ENCODE results near the gene SGK1.
A peak's percentile ranks its signal among the peaks of the same experiment; 100 is the strongest.

SGK1 gene

DNA sequence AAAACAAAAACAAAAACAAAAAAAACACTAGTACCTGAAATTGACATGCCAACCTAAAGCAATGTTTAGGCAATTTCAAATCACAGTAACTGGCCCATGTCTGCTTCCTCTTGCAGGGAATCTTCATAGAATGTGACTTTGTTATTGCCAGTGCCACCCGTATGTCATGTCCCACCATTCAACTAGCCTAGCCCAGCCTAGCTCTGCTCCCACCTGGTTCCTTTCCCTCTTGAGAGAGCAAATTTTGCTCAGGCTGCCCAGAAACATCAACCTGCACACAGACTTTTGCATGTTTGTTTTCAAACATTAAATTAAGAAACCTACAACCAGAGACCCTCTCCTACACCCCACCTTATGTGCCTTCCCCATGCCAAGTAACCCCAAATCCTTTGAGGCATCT is 140.7 kb downstream of the SGK1 start:
- TF ChIP-seq, protein P1, sequence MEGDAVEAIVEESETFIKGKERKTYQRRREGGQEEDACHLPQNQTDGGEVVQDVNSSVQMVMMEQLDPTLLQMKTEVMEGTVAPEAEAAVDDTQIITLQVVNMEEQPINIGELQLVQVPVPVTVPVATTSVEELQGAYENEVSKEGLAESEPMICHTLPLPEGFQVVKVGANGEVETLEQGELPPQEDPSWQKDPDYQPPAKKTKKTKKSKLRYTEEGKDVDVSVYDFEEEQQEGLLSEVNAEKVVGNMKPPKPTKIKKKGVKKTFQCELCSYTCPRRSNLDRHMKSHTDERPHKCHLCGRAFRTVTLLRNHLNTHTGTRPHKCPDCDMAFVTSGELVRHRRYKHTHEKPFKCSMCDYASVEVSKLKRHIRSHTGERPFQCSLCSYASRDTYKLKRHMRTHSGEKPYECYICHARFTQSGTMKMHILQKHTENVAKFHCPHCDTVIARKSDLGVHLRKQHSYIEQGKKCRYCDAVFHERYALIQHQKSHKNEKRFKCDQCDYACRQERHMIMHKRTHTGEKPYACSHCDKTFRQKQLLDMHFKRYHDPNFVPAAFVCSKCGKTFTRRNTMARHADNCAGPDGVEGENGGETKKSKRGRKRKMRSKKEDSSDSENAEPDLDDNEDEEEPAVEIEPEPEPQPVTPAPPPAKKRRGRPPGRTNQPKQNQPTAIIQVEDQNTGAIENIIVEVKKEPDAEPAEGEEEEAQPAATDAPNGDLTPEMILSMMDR (conservative IDR thresholded peaks at IDR 0.05; ENCODE audit: control insufficient read depth, insufficient read depth, low read depth, low read length): no peak
- H3K4me3 ChIP-seq (ENCODE audit: control insufficient read depth, low read depth, low read length): no peak overlapping the region
- no peak for DNase-seq (ENCODE audit: low read depth)

DNA sequence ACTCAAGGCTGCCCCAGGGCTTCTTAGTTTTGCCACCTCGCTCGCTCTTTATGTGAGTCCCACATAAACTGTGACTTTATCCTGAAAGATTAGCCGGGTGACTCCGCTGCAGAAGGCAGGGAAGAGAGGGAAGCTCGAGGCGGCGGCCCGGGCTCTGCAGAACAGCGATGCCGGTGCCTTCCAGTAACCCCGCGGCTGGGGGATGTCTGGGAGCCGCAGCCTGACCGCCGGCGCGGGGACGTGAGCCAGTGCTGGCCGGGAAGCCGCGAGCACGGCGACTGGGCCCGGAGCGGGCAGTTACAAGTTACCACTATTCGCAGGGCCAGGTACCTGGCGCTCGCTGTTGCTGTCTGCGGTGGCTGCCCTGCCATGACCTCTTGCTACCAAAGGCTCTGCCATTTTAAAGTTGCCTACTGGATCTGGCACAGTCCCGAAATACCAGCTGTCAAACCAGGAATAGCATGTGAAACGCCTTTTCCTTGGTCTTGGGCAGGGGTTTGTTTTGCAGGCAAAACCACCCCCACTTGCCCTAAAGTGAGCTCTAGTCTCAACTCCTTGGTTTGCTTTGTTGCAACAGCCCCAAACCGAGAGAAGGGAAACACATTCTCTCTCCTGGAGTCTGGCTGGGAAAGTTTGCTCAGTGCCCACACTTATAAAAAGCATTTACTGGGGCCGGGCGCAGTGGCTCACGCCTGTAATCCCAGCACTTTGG is 141.5 kb downstream of the SGK1 start:
- TF ChIP-seq, protein P1 (conservative IDR thresholded peaks at IDR 0.05; ENCODE audit: control insufficient read depth, insufficient read depth, low read depth, low read length): no peak
- DNase-seq (ENCODE audit: low read depth): peak; percentile 18
- peak overlapping the region; percentile 55 for H3K4me3 ChIP-seq (ENCODE audit: control insufficient read depth, low read depth, low read length)

DNA sequence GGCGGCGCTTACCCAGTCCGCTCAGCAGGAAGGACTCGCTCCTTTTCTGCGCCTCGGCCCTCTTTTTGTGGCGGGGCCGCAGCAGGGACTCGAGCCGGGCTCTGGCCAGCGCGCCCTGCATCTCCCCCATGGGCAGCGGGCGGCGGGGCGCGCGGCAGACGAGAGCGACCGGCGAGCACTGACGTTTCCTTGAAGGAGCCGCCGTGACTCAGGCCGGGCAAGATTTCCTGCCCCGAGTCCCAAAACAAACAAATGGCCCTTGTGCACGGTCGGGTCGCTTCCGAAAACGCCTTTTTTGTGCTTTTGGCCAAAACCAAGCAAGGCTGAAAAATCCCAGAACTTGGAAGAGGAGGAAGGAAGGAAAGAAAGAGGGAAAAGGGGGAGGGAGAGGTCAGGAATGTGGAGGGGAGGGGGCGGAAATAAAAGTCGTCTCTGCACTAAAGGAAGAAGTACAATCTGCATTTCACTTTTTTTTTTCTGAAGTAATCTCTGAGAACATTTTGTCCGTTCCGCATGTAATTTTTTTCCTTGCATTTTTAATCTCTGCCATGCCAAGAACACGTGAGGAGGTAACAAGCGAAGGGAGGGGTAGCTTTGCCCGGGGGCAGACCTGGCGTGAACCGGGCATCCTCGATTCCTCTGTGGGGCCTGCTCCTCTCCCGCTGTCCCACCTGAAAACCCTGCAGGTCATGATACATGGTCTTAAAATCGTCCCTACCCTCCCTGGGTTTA is 142.2 kb downstream of the SGK1 start:
- DNase-seq (ENCODE audit: low read depth): peak; percentile 85
- TF ChIP-seq, protein P1 (conservative IDR thresholded peaks at IDR 0.05; ENCODE audit: control insufficient read depth, insufficient read depth, low read depth, low read length): no peak

DNA sequence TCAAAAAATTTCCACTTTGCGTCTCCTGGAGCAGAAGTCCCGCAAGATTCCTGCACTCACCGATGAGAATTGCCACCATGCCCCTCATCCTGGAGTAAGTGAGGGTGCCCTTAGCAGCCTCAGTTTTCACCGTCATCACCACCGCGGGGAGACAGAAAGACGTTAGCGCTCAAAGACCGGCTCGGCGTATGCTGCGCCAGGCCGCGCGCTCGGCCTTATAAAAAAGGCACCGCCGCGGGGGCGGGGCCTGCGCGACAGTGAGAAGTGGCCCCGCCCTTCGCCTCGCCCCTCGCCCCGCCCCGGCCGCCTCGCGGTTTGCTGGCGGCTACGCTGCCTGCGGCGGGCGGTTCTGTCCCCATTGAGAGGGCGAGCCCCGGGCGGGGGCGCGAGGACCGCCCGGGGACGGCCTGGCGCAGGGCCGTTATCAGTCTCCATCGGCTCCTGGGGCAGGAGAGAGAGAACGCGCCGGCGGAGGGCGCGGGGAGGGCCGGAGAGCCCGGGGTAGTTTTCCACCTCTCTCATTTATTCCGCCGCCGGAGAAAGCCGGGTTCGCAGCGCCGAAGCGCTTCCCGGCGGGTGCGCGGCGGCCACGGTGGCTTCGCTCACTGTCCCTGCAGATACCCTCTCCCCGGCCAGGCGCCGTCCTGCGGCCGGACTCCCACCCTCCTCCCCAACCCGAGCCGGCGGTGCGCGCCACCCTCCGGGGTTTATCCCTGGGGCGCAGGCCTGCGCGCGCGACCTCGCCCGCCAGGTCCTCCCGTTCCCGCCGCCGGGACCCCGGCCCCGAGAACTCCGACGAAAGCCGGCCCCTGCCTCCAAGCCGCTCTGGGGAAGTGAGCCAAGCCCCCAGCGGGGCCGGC is 143.0 kb downstream of the SGK1 start:
- TF ChIP-seq, protein P1 (conservative IDR thresholded peaks at IDR 0.05; ENCODE audit: control insufficient read depth, insufficient read depth, low read depth, low read length): no peak

More for the DNA sequence above, 142.2 kb downstream of the SGK1 start:
- peak overlapping the region; percentile 55 for H3K4me3 ChIP-seq (ENCODE audit: control insufficient read depth, low read depth, low read length)

DNA sequence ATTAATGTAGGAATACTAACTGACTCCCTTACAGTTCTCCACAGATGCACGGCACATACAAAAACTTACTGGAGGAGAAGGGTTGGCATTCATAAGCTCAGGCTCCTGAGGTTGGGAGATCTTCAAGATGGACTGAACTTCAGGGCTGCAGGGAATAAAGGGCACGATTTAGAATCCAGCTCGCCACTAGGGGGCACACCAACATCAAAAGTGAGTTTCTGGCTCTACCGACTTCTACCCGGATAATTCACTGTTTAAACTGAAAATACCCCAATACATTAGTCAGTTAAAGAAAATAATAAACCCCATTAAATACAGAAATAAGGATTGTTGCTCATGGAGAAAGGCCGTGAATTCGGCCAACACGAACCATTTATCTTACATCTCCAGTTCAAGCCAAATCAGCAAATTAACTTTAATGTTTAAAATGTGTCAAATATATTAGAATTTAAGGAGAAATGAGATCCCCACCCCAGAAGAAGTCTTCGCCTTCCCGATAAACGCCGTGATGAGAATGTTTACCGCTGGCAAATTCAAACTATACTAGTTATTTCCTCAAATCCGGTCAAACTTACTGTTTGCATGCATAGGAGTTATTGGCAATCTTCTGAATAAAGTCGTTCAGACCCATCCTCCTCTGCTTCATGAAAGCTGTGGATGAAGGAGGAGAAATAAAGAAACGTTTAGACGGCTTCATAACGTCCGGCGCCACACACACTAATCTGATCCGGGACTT is 143.8 kb downstream of the SGK1 start:
- peak overlapping the region; percentile 86 for H3K4me3 ChIP-seq (ENCODE audit: control insufficient read depth, low read depth, low read length)
- DNase-seq (ENCODE audit: low read depth): peak; percentile 84
- TF ChIP-seq, protein P1 (conservative IDR thresholded peaks at IDR 0.05; ENCODE audit: control insufficient read depth, insufficient read depth, low read depth, low read length): peak; percentile 79

More for the DNA sequence above, 143.0 kb downstream of the SGK1 start:
- peak; percentile 84 for DNase-seq (ENCODE audit: low read depth)
- peak overlapping the region; percentile 86 for H3K4me3 ChIP-seq (ENCODE audit: control insufficient read depth, low read depth, low read length)

DNA sequence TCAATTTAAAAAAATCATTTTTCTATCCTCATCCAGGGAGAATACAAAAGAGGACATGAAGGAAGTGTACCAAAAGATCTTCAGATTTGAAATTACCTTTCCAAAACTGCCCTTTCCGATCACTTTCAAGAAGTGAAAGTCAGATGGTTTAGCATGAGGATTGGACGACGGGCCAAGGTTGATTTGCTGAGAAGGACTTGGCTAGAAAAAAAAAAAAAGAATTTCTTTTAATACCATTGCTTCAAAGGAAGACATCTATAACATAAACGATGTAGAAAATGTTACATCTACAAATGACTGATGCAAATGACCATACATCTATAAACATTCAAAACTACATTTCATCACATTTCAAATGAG is 144.6 kb downstream of the SGK1 start:
- peak overlapping the region; percentile 86 for H3K4me3 ChIP-seq (ENCODE audit: control insufficient read depth, low read depth, low read length)
- peak; percentile 18 for DNase-seq (ENCODE audit: low read depth)
- TF ChIP-seq, protein P1 (conservative IDR thresholded peaks at IDR 0.05; ENCODE audit: control insufficient read depth, insufficient read depth, low read depth, low read length): no peak
